ENCODE data around the gene ACP1.

ACP1 gene

GRCh38 chr2:264493-265468, at the start of gene ACP1:
Gene ACP1 (plus strand): TSS chr2:264947. CDS start chr2:264965, 18 bp downstream.
- H3K4me3 ChIP-seq (ENCODE audit: low read depth, low read length), result peak within 1 kb of the TSS; percentile 92
- no peak for TF ChIP-seq CTCF (IDR thresholded peaks at IDR 0.05; ENCODE audit: low read depth, low read length)

GRCh38 chr2:216068-216467, 48.7 kb upstream of the ACP1 start:
- no peak overlapping the region for H3K4me3 ChIP-seq (ENCODE audit: low read depth, low read length)
- no peak for TF ChIP-seq CTCF (IDR thresholded peaks at IDR 0.05; ENCODE audit: low read depth, low read length)

- no peak for TF ChIP-seq CTCF (IDR thresholded peaks at IDR 0.05; ENCODE audit: low read depth, low read length)
- H3K4me3 ChIP-seq (ENCODE audit: low read depth, low read length), result no peak overlapping the region
These were observed 41.3 kb upstream of the ACP1 start for GRCh38 chr2:223451-223850.

- TF ChIP-seq CTCF (IDR thresholded peaks at IDR 0.05; ENCODE audit: low read depth, low read length), result no peak
- H3K4me3 ChIP-seq (ENCODE audit: low read depth, low read length), result no peak overlapping the region
These were observed 40.6 kb upstream of the ACP1 start for GRCh38 chr2:223971-224760.

GRCh38 chr2:228115-228514, 36.6 kb upstream of the ACP1 start:
- TF ChIP-seq CTCF (IDR thresholded peaks at IDR 0.05; ENCODE audit: low read depth, low read length), result no peak
- no peak overlapping the region for H3K4me3 ChIP-seq (ENCODE audit: low read depth, low read length)

GRCh38 chr2:228518-229278, 36.0 kb upstream of the ACP1 start:
- no peak for TF ChIP-seq CTCF (IDR thresholded peaks at IDR 0.05; ENCODE audit: low read depth, low read length)

More at GRCh38 chr2:228518-229278, 36.0 kb upstream of the ACP1 start:
- no peak overlapping the region for H3K4me3 ChIP-seq (ENCODE audit: low read depth, low read length)

Data from WI38 (cell line).